Urinary bladder (tissue), 4 donors: Measurements from ENCODE around the gene UNC5CL. TPM values are rescaled to one million over a fixed set of nuclear protein-coding genes. Genes with fewer than 3 reads are reported as not detected.

ENCODE experiments used
- DNase-seq: peaks from one replicate; pipeline ENCODE4 v3.0.0-alpha.2; 2015; ENCODE audit errors: extremely low spot score
- H3K27ac ChIP-seq: one replicate; pipeline ENCODE4 v1.5.1; 2013; ENCODE audit warnings: low read depth, mild to moderate bottlenecking, moderate library complexity
- H3K36me3 ChIP-seq: one replicate; pipeline ENCODE4 v1.6.1; 2013; ENCODE audit warnings: mild to moderate bottlenecking, moderate library complexity; ENCODE audit not compliant: insufficient read depth
- H3K4me1 ChIP-seq: one replicate; pipeline ENCODE4 v1.6.1; 2013; ENCODE audit warnings: mild to moderate bottlenecking, moderate library complexity; ENCODE audit not compliant: insufficient read depth
- H3K4me3 ChIP-seq: one replicate; pipeline ENCODE4 v1.5.1; 2013; ENCODE audit warnings: low read depth, low read length
- WGBS: extraction: QIAGEN DNeasy Blood & Tissue Kit; methylation state at CpG from one replicate; pipeline ENCODE4 v1.1.7; 2013; 5-methylcytosine and 5-hydroxymethylcytosine counted together
- polyA plus RNA-seq: library from polyadenylated mRNA; stranded (reverse); fragments of 200-250 nt; gene quantifications from one replicate; pipeline ENCODE4 v1.2.3, GENCODE V29; 2013
- total RNA-seq: library from RNA; depleted of rRNA; stranded (reverse); fragments of >200 nt; gene quantifications from one replicate; pipeline ENCODE4 v1.2.3, GENCODE V29; 2014
- donor health status: healthy with polysubstance abuse.
- donor health status: healthy.

The UNC5CL gene
- total and polyA plus RNA-seq, 2 donors = 0.37 to 0.87 TPM

DNA sequence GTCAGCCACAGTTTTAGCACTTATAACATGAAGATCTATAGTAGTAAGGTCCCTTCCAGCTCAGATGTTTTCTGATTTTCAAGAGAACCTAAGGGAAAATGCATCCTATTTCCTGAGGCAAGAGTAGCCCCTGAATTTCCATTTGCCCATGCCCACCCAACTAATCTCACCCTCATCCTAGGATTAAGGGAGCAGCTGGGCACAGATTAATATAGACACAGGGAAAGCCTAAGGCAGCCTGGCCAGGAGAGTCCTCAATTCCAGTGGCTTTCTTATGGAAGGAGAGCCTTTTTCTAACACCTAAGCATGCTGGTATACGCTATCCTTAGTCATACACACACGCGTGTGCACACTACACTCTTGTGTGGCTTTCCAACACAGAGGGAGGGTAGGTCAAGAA lies 15.5 kb upstream of the UNC5CL start:
- WGBS = 98% methylated on average over 3 of the region's 3 CpGs
- H3K27ac ChIP-seq = no peak overlapping the region
- no peaks in the 10 kb centered on the region for H3K36me3 ChIP-seq
- H3K4me3 ChIP-seq = no peak overlapping the region
- no peaks in the 10 kb centered on the region for H3K4me1 ChIP-seq
- no peak for DNase-seq

DNA sequence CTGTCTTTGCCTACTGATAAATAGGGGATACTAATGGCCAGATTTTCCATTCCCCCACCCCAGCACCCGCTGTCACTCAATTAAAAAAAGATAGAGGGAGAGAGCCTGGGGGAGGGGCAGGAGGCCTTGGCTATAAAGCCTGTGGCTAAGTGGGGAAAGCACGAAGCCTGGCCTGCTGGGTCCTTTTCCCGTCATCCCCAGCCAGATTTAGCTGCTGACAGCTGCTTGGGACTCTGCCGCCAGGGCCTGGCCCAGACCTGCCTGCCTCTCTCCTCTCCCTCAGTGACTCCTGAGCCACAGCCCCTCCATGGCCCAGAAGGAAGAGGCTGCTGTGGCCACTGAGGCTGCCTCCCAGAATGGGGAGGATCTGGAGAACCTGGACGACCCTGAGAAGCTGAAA lies 14.0 kb upstream of the UNC5CL start, which contains the start of gene APOBEC2:
Gene APOBEC2 (plus strand): TSS at position 162 of the 400 bp plus-strand sequence. CDS start 146 bp downstream, at position 308.
- 42% methylated on average over 5 of the region's 5 CpGs for WGBS
- DNase-seq = no peak
- no peak within 1 kb of the TSS for H3K27ac ChIP-seq
- H3K4me1 ChIP-seq = no peaks in the 10 kb centered on the region
- H3K4me3 ChIP-seq = no peak within 1 kb of the TSS
- H3K36me3 ChIP-seq = no peaks in the 10 kb centered on the region

DNA sequence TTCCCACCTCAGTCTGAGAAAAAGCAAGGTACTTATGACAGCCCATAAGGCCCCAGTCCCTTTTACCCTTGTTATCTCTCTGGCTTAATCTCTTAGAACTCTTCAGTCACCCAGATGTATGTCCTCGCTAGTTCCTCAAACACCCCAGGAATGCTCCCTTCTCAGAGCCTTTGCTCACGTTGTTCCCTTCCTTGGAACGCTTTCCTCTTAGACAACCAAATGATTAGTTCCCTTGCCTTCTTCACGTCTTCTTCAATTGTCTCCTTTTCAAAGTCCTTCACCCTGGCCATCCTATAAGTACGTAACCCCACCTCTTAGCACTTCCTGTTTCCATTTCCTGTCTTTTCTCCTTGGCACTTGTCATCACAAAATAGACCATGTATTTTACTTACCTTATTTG lies 12.9 kb upstream of the UNC5CL start:
- H3K36me3 ChIP-seq = no peaks in the 10 kb centered on the region
- no peaks in the 10 kb centered on the region for H3K4me1 ChIP-seq
- DNase-seq = no peak
- no peak overlapping the region for H3K4me3 ChIP-seq
- H3K27ac ChIP-seq = no peak overlapping the region
- WGBS = 78% methylated on average over 5 of the region's 5 CpGs

DNA sequence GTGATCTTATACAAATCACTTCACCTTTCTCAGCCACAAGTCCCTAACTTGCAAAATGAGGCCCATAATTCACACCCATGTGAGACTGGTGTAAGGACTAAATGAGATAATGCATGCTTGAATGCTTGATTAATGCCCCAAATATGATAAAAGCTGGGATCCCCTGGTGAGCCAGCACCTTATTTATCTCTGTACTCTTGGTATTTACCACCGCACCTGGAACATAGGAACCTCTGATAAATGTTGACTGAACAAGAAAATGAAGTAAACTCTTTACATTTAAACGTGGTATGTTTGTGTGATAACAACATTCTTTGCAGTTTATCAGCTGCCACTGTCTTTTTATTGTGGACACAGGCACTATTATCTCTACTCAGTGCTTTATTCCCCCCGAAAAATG lies 11.5 kb upstream of the UNC5CL start:
- no peak for DNase-seq
- H3K36me3 ChIP-seq = no peaks in the 10 kb centered on the region
- WGBS = 67% methylated on average over 3 of the region's 3 CpGs
- H3K27ac ChIP-seq = no peak overlapping the region
- H3K4me1 ChIP-seq = no peaks in the 10 kb centered on the region
- H3K4me3 ChIP-seq = no peak overlapping the region

DNA sequence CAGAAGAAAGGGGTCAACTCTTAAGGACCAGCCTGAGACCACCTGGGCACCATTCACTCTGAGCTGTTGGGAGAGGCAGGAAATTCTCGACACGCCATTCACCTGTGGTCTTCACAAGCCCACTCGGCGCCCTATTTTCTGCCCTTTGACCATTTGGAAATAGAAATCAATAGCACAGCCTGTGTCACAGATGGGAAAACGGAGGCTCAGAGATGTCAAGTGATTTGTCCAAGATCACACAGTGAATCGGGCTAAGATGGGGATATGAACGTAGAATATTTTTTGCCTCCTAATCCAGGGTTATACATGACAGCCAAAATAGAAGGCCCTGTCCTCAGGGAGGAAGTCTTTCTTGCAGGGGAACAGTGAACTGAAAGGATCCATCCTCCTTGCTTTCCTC lies 10.9 kb upstream of the UNC5CL start:
- no peak for DNase-seq
- 90% methylated on average over 7 of the region's 7 CpGs for WGBS
- H3K27ac ChIP-seq = no peak overlapping the region
- no peaks in the 10 kb centered on the region for H3K36me3 ChIP-seq
- no peaks in the 10 kb centered on the region for H3K4me1 ChIP-seq
- no peak overlapping the region for H3K4me3 ChIP-seq

DNA sequence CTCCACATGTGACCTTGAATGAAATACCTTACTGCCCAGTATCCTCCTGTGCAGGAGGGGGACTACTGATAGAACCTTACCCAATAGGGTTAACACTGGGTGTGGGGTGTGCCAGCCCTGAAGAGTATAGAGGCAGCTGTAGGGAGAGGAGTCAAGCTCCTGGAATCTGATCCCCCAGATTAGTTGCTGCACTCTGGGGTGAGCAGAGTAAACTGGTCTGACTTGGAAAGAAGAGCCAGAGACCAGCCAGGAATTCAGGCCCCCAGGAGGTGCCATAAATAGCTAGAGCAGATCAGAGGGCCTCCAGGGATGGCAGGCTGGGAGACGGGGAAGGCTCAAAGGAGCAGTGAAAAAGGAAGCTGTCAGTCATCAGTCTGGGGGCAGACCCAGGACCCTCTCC lies 10.5 kb upstream of the UNC5CL start:
- no peak for DNase-seq
- H3K4me1 ChIP-seq = no peaks in the 10 kb centered on the region
- H3K27ac ChIP-seq = no peak overlapping the region
- no peak overlapping the region for H3K4me3 ChIP-seq
- no peaks in the 10 kb centered on the region for H3K36me3 ChIP-seq
- 57% methylated on average over 1 of the region's 1 CpG for WGBS

DNA sequence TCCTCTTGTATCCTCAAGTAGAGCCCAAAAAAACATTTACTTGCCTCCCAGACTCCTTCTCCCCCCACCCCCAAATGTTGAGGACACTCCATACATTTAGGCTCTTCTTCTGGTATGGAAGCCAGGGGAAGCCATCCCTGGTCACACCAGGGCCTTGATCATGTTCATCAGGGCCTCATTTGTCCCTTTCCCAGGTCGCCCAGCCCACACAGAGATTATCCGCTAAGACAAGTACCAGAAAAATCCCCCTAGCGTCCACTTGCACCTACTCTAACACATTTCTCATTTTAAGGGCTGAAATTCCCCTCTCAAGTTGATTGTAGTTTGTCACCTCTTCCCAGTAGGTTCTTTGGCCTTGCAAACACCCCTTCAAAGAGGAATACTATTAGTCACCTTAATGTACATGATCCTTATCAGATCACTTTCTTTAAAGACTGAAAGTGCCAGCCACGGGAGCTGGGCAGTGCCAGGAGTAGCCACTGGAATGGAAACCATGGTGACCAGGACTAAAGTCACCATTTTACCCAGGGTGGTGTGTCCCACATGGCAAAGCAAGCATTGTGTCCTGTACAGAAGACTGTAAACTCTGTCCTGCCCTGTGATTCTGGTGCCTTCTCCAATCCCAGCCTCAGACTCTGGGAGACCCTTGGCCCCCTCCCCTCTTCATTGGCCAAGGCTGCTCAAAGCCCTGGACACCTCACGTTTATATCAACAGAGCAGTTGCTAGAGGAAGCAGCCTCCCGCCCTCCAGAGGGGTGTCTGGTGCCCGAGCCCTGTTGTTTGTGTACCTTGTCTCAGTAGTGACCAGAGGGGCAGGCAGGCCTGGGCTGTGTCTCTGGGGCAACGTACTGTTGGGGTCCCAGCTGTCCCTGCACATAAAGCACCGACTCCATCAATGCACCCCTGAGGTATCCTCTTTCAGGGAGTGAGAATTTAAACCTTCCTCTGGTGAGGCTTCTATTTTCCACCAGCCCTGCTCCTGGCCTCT lies 9.0 kb upstream of the UNC5CL start:
- WGBS = 64% methylated on average over 9 of the region's 9 CpGs
- H3K27ac ChIP-seq = no peak overlapping the region
- H3K36me3 ChIP-seq = no peaks in the 10 kb centered on the region
- no peaks in the 10 kb centered on the region for H3K4me1 ChIP-seq
- no peak overlapping the region for H3K4me3 ChIP-seq
- DNase-seq = no peak

DNA sequence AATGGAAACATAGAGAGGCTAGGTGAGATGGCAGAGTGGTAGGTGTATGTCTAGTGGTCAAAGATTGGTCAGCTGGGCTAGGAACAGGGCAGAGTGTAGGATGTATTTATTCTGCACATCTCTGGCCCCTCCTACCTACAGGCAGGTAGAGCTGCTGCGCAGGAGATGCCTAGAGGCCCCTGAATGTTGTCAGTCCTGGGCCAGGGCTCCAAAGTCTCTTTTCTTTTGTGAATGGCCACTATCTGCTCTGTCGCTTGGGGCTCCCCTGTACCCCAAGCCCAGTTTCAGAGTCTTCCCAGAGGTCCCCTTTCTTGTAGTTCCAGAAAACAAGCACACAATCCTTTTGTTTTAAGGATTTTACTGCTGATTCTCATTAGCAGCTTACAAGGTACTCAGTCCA lies 8.3 kb upstream of the UNC5CL start:
- Histone ChIP-seq H3K4me3 (no peak overlapping the region), H3K27ac (no peak overlapping the region), H3K4me1 (no peaks in the 10 kb centered on the region), H3K36me3 (no peaks in the 10 kb centered on the region)
- 98% methylated on average over 2 of the region's 2 CpGs for WGBS
- no peak for DNase-seq

DNA sequence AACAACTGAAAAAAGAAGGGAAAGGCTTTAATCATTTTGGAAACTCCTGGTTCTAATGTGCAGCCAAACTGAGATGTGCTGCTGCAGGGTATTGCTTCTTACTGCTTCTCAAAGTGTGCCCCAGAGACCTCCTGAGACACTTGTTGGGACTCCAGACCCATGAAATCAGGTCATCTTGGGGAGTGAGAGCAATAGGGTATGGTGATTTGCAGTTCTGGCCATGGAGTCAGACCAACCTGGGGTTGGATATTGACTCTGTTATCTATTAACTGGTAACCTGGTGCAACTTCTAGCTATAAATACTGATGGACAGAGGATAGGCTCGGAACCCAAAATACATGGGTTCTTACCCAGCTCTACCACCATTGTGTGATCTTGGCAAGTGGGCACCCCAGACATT lies 7.1 kb upstream of the UNC5CL start:
- no peak for DNase-seq
- 100% methylated on average over 1 of the region's 1 CpG for WGBS

DNA sequence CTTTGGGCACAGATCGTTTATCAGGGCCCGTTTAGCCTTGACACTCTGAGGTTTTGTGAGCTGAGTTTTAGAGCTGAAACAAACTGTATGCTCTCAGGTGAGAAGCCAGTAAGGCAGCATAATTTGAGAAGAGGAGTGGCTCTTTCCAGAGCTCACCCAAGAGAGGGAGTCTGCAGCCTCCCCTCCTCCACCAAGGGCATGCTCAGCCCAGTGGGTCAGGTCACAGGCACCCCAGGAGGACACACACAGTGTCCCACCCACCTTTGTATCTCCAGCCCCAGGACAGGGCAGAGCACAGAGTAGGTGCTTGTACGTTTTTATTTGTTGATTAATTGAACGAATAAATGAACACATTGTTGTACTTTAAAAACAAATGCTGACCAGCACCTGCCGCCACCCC lies 6.6 kb upstream of the UNC5CL start:
- no peak overlapping the region for H3K4me3 ChIP-seq
- H3K36me3 ChIP-seq = no peaks in the 10 kb centered on the region
- H3K27ac ChIP-seq = no peak overlapping the region
- 70% methylated on average over 5 of the region's 5 CpGs for WGBS
- no peaks in the 10 kb centered on the region for H3K4me1 ChIP-seq
- DNase-seq = no peak

More for the DNA sequence above, 7.1 kb upstream of the UNC5CL start:
- H3K4me1 ChIP-seq = no peaks in the 10 kb centered on the region
- H3K36me3 ChIP-seq = no peaks in the 10 kb centered on the region
- no peak overlapping the region for H3K27ac ChIP-seq
- no peak overlapping the region for H3K4me3 ChIP-seq

DNA sequence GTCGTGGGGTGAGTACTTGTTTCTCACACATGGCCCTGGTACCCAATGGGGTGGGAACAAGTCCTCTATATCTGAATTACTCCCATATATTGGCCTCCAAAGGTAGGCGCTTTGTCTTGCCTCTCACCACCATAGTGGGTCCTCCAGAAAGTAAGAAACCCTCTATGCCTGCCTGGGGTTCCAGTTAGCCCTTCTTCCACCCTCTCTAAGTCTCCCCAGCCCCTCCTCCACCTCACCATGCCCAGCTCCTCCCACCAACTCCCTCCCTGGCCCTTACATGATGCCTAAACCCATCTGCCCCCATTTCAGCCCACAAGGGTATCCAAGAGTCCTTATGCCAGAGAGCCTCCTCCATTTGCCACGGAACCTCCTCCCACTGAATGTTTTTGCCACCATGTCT lies 4.1 kb upstream of the UNC5CL start:
- DNase-seq = no peak
- no peak overlapping the region for H3K4me3 ChIP-seq
- no peaks in the 10 kb centered on the region for H3K36me3 ChIP-seq
- H3K4me1 ChIP-seq = no peaks in the 10 kb centered on the region
- no peak overlapping the region for H3K27ac ChIP-seq
- 97% methylated on average over 3 of the region's 3 CpGs for WGBS

DNA sequence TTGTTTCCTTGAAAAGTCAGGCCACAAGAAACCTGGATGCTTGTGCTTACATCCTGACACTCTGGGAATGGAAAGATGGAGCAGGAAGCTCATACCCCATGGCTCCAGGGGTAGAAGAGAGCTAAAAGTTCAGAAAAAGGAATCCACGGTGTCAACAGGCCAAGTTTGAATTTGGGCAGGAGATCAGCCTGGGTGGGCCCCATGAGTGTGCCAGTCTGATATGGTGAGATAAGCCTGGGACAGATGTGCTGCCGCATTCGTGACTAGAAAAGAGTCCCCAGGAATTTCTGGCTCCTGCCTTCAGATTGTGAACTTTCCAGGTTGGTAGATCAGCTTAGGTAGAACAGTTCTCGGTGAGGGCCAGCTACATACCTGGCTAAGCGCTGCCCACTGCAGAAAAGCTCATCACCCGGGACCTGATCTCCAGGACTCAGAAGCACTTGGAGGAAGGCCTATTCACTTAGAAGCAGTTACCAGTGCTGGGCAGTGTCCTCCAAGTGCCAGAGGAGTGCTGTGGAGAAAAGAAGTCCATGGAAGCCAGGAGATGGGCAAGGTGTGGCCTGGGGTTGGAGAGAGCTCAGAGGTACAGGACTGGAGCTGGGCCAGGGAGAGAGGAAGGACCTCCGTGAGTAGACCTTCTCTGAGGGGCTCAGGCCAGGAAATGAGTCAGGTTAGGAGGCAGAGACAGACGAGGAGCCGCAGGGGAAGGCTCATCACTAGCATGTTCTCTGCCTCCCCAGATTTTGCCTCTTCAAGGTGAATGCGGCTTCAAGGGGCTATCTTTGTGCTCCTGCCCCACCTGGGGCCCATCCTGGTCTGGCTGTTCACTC lies 3.4 kb upstream of the UNC5CL start, which contains the start of gene TSPO2:
Gene TSPO2 (plus strand): TSS at position 242 of the 830 bp plus-strand sequence. CDS start 519 bp downstream, at position 761.
- WGBS = 93% methylated on average over 10 of the region's 10 CpGs
- no peak within 1 kb of the TSS for H3K27ac ChIP-seq
- H3K4me3 ChIP-seq = no peak within 1 kb of the TSS
- DNase-seq = no peak
- no peaks in the 10 kb centered on the region for H3K4me1 ChIP-seq
- H3K36me3 ChIP-seq = no peaks in the 10 kb centered on the region

DNA sequence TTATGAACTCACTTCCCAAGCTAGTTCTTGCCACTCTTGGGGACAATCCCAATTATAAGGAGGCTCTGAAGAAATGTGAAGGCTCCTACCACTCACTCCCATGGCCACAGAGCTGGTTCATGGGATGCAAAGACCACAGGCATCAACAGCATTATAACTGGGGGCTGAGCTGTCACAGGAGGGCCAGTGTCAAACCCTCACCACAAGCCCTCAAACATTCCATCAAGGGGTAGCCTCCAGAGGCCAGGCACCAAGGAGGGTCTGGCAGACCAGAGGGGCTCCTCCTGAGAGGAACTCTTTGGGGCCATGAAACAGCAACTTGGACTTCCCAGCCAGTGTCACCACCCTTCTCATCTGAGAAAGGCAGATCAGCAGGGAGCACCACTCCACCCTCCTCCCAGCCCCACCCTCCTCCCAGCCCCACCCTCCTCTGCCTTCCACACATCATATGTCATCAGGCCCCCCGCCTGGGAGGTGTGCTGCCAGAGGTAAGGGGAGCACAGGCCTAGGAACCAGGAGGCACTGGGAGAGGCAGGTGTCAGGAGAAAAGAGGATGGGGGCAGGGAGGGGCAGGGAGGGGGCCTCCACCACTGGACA lies 2.0 kb upstream of the UNC5CL start:
- no peaks in the 10 kb centered on the region for H3K36me3 ChIP-seq
- H3K27ac ChIP-seq = no peak overlapping the region
- no peak for DNase-seq
- H3K4me1 ChIP-seq = no peaks in the 10 kb centered on the region
- no peak overlapping the region for H3K4me3 ChIP-seq
- 81% methylated on average over 1 of the region's 1 CpG for WGBS
